HEK293 (cell line): ENCODE measurements around the gene KANK4.

ENCODE experiments used
- BCL11A ChIP-seq: fragments of 450-650 bp; formaldehyde crosslinking; IDR thresholded peaks from 2 replicates; pipeline ENCODE4 v1.5.1; 2016; ENCODE audit warnings: low read depth, missing biosample characterization, missing genetic modification characterization
- BCL11B ChIP-seq: fragments of 450-650 bp; formaldehyde crosslinking; IDR thresholded peaks from 2 replicates; pipeline ENCODE4 v1.5.1; 2016; ENCODE audit warnings: low read depth, missing biosample characterization, missing genetic modification characterization
- GLI4 ChIP-seq: fragments of 450-650 bp; formaldehyde crosslinking; IDR thresholded peaks from 2 replicates; pipeline ENCODE4 v1.5.1; 2016; ENCODE audit warnings: missing biosample characterization, missing genetic modification characterization
- HOXC10 ChIP-seq: sonication (generic); formaldehyde crosslinking; IDR thresholded peaks from 2 replicates; pipeline ENCODE4 v1.8.1; 2023; ENCODE audit warnings: mild to moderate bottlenecking, missing genetic modification reagents
- KLF7 ChIP-seq: fragments of 450-650 bp; formaldehyde crosslinking; IDR thresholded peaks from 2 replicates; pipeline ENCODE4 v1.5.1; 2016; ENCODE audit warnings: missing biosample characterization, missing genetic modification characterization, borderline replicate concordance
- ZBTB20 ChIP-seq: fragments of 450-650 bp; formaldehyde crosslinking; IDR thresholded peaks from 2 replicates; pipeline ENCODE4 v1.5.1; 2016; ENCODE audit warnings: missing biosample characterization, missing genetic modification characterization
- ZEB2 ChIP-seq: fragments of 450-650 bp; formaldehyde crosslinking; IDR thresholded peaks from 2 replicates; pipeline ENCODE4 v1.5.1; 2016; ENCODE audit warnings: missing biosample characterization, missing genetic modification characterization
- ZFP69B ChIP-seq: fragments of 450-650 bp; formaldehyde crosslinking; IDR thresholded peaks from 2 replicates; pipeline ENCODE4 v1.5.1; 2016; ENCODE audit warnings: missing biosample characterization, missing genetic modification characterization
- ZNF132 ChIP-seq: fragments of 450-650 bp; formaldehyde crosslinking; IDR thresholded peaks from 2 replicates; pipeline ENCODE4 v1.5.1; 2017; ENCODE audit warnings: missing biosample characterization, missing genetic modification characterization, borderline replicate concordance
- ZNF148 ChIP-seq: fragments of 450-650 bp; formaldehyde crosslinking; IDR thresholded peaks from 2 replicates; pipeline ENCODE4 v1.5.0; 2017; ENCODE audit warnings: missing biosample characterization, missing genetic modification characterization, borderline replicate concordance
- ZNF174 ChIP-seq: fragments of 450-650 bp; formaldehyde crosslinking; IDR thresholded peaks from 2 replicates; pipeline ENCODE4 v1.5.0; 2017; ENCODE audit warnings: missing biosample characterization, mild to moderate bottlenecking, missing genetic modification characterization
- ZNF175 ChIP-seq: fragments of 450-650 bp; formaldehyde crosslinking; IDR thresholded peaks from 2 replicates; pipeline ENCODE4 v1.5.1; 2016; ENCODE audit warnings: missing biosample characterization, missing genetic modification characterization
- ZNF24 ChIP-seq: fragments of 450-650 bp; formaldehyde crosslinking; IDR thresholded peaks from 2 replicates; pipeline ENCODE4 v1.5.1; 2016; ENCODE audit warnings: missing biosample characterization, missing genetic modification characterization
- ZNF362 ChIP-seq: fragments of 450-650 bp; formaldehyde crosslinking; IDR thresholded peaks from 2 replicates; pipeline ENCODE4 v1.5.1; 2016; ENCODE audit warnings: missing biosample characterization, missing genetic modification characterization
- ZNF426 ChIP-seq: fragments of 450-650 bp; formaldehyde crosslinking; IDR thresholded peaks from 2 replicates; pipeline ENCODE4 v1.5.1; 2017; ENCODE audit warnings: missing biosample characterization, missing genetic modification characterization, mild to moderate bottlenecking, inconsistent platforms, moderate library complexity
- ZNF555 ChIP-seq: fragments of 450-650 bp; formaldehyde crosslinking; conservative IDR thresholded peaks from 2 replicates; pipeline ENCODE4 v1.5.1; 2017; ENCODE audit warnings: missing biosample characterization, mild to moderate bottlenecking, missing genetic modification characterization, inconsistent platforms
- ZNF596 ChIP-seq: fragments of 450-650 bp; IDR thresholded peaks from 2 replicates; pipeline ENCODE4 v1.5.0; 2018; ENCODE audit warnings: missing biosample characterization, mild to moderate bottlenecking, missing genetic modification characterization, moderate library complexity
- ZNF610 ChIP-seq: fragments of 450-650 bp; formaldehyde crosslinking; IDR thresholded peaks from 2 replicates; pipeline ENCODE4 v1.5.1; 2016; ENCODE audit warnings: missing biosample characterization, missing genetic modification characterization, borderline replicate concordance
- ZNF621 ChIP-seq: fragments of 450-650 bp; formaldehyde crosslinking; IDR thresholded peaks from 2 replicates; pipeline ENCODE4 v1.5.1; 2017; ENCODE audit warnings: missing biosample characterization, missing genetic modification characterization
- ZNF623 ChIP-seq: fragments of 450-650 bp; formaldehyde crosslinking; IDR thresholded peaks from 2 replicates; pipeline ENCODE4 v1.5.1; 2016; ENCODE audit warnings: missing biosample characterization, missing genetic modification characterization
- ZNF629 ChIP-seq: fragments of 450-650 bp; formaldehyde crosslinking; IDR thresholded peaks from 2 replicates; pipeline ENCODE4 v1.5.1; 2017; ENCODE audit warnings: missing biosample characterization, missing genetic modification characterization
- ZNF658 ChIP-seq: fragments of 450-650 bp; formaldehyde crosslinking; IDR thresholded peaks from 2 replicates; pipeline ENCODE4; 2016; ENCODE audit warnings: missing biosample characterization, missing genetic modification characterization
- ZNF660 ChIP-seq: fragments of 450-650 bp; IDR thresholded peaks from 2 replicates; pipeline ENCODE4 v1.5.1; 2018; ENCODE audit warnings: missing biosample characterization, mild to moderate bottlenecking, missing genetic modification characterization
- ZNF768 ChIP-seq: fragments of 450-650 bp; formaldehyde crosslinking; IDR thresholded peaks from 2 replicates; pipeline ENCODE4 v1.5.1; 2018; ENCODE audit warnings: missing biosample characterization, mild to moderate bottlenecking, missing genetic modification characterization
- TF ChIP-seq, protein P1 (sequence below): fragments of 450-650 bp; formaldehyde crosslinking; IDR thresholded peaks from 2 replicates; pipeline ENCODE4 v1.5.1; 2017; ENCODE audit warnings: missing biosample characterization, missing genetic modification characterization
- TF ChIP-seq, protein P2 (sequence below): fragments of 450-650 bp; formaldehyde crosslinking; IDR thresholded peaks from 2 replicates; pipeline ENCODE4 v1.5.1; 2017; ENCODE audit warnings: missing biosample characterization, mild to moderate bottlenecking, missing genetic modification characterization, moderate library complexity
- TF ChIP-seq, protein P3 (sequence below): fragments of 450-650 bp; formaldehyde crosslinking; IDR thresholded peaks from 2 replicates; pipeline ENCODE4 v1.5.1; 2016; ENCODE audit warnings: missing biosample characterization, missing genetic modification characterization, low read depth
- TF ChIP-seq, protein P4 (sequence below): fragments of 450-650 bp; formaldehyde crosslinking; IDR thresholded peaks from 2 replicates; pipeline ENCODE4 v1.5.1; 2016; ENCODE audit warnings: missing biosample characterization, missing genetic modification characterization
- TF ChIP-seq, protein P5 (sequence below): fragments of 450-650 bp; formaldehyde crosslinking; IDR thresholded peaks from 2 replicates; pipeline ENCODE4; 2016; ENCODE audit warnings: missing biosample characterization, missing genetic modification characterization

KANK4 gene

GRCh38 chr1:62356257-62356835 lies 37.1 kb upstream of the KANK4 start (continued):
- TF ChIP-seq ZNF148 (tag by site-specific recombination) (no peak), ZNF132 (tag by site-specific recombination) (no peak), ZFP69B (tag by site-specific recombination) (no peak), HOXC10 (no peak), ZEB2 (peak; percentile 78), ZNF623 (tag by site-specific recombination) (peak; percentile 72), ZNF768 (tag by site-specific recombination) (peak; percentile 55; the same call in 1 of the 2 replicates), BCL11A (tag by site-specific recombination) (no peak), ZBTB20 (tag by site-specific recombination) (no peak), ZNF555 (tag by site-specific recombination) (peak; percentile 80), ZNF362 (tag by site-specific recombination) (no peak), BCL11B (no peak), ZNF629 (tag by site-specific recombination) (peak; percentile 63), ZNF610 (tag by site-specific recombination) (no peak), ZNF174 (no peak), ZNF658 (tag by site-specific recombination) (no peak), ZNF596 (tag by site-specific recombination) (no peak), ZNF621 (tag by site-specific recombination) (no peak), ZNF426 (tag by site-specific recombination) (peak; percentile 83), KLF7 (tag by site-specific recombination) (no peak), ZNF175 (tag by site-specific recombination) (no peak), ZNF24 (peak; percentile 47; the same call in 1 of the 2 replicates), ZNF660 (tag by site-specific recombination) (peak; percentile 45), GLI4 (tag by site-specific recombination) (no peak)
- TF ChIP-seq, protein P1, sequence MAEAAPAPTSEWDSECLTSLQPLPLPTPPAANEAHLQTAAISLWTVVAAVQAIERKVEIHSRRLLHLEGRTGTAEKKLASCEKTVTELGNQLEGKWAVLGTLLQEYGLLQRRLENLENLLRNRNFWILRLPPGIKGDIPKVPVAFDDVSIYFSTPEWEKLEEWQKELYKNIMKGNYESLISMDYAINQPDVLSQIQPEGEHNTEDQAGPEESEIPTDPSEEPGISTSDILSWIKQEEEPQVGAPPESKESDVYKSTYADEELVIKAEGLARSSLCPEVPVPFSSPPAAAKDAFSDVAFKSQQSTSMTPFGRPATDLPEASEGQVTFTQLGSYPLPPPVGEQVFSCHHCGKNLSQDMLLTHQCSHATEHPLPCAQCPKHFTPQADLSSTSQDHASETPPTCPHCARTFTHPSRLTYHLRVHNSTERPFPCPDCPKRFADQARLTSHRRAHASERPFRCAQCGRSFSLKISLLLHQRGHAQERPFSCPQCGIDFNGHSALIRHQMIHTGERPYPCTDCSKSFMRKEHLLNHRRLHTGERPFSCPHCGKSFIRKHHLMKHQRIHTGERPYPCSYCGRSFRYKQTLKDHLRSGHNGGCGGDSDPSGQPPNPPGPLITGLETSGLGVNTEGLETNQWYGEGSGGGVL = no peak; the same call in 1 of the 2 replicates
- TF ChIP-seq, protein P2, sequence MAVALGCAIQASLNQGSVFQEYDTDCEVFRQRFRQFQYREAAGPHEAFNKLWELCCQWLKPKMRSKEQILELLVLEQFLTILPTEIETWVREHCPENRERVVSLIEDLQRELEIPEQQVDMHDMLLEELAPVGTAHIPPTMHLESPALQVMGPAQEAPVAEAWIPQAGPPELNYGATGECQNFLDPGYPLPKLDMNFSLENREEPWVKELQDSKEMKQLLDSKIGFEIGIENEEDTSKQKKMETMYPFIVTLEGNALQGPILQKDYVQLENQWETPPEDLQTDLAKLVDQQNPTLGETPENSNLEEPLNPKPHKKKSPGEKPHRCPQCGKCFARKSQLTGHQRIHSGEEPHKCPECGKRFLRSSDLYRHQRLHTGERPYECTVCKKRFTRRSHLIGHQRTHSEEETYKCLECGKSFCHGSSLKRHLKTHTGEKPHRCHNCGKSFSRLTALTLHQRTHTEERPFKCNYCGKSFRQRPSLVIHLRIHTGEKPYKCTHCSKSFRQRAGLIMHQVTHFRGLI = no peak
- TF ChIP-seq, protein P3, sequence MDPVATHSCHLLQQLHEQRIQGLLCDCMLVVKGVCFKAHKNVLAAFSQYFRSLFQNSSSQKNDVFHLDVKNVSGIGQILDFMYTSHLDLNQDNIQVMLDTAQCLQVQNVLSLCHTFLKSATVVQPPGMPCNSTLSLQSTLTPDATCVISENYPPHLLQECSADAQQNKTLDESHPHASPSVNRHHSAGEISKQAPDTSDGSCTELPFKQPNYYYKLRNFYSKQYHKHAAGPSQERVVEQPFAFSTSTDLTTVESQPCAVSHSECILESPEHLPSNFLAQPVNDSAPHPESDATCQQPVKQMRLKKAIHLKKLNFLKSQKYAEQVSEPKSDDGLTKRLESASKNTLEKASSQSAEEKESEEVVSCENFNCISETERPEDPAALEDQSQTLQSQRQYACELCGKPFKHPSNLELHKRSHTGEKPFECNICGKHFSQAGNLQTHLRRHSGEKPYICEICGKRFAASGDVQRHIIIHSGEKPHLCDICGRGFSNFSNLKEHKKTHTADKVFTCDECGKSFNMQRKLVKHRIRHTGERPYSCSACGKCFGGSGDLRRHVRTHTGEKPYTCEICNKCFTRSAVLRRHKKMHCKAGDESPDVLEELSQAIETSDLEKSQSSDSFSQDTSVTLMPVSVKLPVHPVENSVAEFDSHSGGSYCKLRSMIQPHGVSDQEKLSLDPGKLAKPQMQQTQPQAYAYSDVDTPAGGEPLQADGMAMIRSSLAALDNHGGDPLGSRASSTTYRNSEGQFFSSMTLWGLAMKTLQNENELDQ (tag by site-specific recombination) = no peak
- TF ChIP-seq, protein P4, sequence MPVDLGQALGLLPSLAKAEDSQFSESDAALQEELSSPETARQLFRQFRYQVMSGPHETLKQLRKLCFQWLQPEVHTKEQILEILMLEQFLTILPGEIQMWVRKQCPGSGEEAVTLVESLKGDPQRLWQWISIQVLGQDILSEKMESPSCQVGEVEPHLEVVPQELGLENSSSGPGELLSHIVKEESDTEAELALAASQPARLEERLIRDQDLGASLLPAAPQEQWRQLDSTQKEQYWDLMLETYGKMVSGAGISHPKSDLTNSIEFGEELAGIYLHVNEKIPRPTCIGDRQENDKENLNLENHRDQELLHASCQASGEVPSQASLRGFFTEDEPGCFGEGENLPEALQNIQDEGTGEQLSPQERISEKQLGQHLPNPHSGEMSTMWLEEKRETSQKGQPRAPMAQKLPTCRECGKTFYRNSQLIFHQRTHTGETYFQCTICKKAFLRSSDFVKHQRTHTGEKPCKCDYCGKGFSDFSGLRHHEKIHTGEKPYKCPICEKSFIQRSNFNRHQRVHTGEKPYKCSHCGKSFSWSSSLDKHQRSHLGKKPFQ = no peak
- TF ChIP-seq, protein P5, sequence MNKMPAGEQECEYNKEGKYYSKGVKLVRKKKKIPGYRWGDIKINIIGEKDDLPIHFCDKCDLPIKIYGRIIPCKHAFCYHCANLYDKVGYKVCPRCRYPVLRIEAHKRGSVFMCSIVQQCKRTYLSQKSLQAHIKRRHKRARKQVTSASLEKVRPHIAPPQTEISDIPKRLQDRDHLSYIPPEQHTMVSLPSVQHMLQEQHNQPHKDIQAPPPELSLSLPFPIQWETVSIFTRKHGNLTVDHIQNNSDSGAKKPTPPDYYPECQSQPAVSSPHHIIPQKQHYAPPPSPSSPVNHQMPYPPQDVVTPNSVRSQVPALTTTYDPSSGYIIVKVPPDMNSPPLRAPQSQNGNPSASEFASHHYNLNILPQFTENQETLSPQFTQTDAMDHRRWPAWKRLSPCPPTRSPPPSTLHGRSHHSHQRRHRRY (tag by site-specific recombination) = no peak
